Stimulated activated CD4-positive, alpha-beta T cell treated with anti-CD3 and anti-CD28 coated beads, TNF-alpha, amount 100 ng/mL, for 4 hours (primary cell): ENCODE results near the gene DDX1.

Experiments
- DNase-seq, 3 experiments: peaks; one replicate each; pipeline ENCODE4 v3.0.0-alpha.2; 2020; ENCODE audit warnings: low read depth in 3 of 3

Gene DDX1

DNA sequence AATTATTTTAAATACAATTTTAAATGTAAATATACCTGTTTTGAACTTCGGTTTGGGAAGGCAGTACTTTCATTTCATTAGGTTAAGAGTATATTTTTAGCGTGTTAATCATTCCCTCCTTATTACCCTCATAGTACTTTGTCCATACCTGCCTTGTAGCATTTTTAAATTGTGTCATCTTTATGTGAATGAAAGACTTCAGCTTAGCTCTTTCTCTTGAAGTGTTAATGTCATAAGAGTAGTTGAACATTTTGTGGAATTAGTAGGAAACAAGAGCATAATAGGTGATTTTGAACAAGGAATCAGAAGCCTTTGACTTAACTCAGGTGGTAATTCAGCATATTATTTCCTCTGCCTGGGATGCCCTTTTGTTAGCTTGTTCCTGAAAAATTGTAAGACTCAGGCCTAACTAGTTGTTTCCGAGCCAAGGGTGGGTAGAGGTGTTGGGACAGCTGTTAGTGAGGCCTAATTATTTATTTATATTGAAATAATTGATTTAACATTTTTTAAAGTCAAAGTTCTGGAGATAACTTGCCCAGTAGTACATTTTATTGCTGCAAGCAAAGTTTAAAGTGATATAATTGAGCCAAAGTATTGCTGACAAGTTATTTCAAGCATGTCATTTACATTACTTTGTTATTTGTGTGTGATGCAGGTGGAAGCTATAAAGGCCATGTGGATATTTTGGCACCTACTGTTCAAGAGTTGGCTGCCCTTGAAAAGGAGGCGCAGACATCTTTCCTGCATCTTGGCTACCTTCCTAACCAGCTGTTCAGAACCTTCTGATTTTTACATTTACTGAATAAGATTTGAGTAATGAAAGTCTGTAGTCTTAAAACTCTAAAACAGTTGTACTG, 38.7 kb downstream of the DDX1 start:
- no peak for DNase-seq

DNA sequence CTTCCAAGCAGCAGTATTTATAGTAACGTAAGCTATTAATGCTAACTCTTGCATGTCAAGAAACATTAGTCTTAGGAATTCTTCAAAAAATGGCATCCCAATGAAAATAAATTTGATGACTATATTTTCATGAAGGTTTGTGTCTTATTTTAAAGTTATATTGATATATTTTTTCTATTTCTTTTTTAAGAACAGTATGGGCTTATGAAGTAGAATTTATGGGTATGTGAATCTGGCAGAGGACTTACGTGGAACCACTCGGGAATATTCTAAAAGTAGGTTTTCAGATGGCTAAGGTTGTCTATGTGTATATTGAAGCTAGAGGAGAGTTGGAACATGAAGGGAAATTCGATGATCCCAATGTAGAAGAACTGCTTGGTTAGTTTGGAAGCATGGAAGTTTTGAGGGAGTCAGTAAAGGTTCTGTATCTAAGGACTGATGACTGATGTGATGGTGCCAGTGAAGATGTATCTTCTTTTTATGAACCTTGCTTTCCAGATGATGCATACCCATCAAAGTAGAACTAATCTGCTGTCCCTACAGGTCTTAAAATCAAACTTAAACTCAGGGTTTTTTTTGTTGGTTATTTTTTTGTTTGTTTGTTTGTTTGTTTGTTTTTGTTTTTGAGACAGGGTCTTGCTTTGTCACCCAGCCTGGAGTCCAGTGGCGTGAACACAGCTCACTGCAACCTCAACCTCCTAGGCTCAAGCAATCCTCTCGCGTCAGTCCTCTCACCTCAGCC, 39.5 kb downstream of the DDX1 start:
- no peak for DNase-seq

DNA sequence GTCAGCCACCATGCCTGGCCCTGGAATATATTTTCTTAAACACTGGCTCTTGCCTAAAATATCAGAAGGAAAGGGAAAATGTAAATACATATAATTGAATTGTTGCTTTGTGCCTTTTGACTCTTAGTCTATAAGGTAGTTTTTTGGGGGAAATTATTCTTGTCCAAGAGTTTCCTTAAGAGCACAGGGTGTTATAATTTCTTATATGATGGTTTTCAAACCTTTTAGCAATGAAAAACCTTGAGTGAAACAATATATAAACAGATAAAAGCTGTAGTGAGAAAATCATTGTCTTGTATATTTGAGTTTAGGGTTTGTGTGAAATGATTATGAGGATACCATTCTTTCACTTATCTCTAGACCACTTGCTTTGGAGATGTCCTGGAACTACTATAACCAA, 40.2 kb downstream of the DDX1 start:
- DNase-seq: no peak

DNA sequence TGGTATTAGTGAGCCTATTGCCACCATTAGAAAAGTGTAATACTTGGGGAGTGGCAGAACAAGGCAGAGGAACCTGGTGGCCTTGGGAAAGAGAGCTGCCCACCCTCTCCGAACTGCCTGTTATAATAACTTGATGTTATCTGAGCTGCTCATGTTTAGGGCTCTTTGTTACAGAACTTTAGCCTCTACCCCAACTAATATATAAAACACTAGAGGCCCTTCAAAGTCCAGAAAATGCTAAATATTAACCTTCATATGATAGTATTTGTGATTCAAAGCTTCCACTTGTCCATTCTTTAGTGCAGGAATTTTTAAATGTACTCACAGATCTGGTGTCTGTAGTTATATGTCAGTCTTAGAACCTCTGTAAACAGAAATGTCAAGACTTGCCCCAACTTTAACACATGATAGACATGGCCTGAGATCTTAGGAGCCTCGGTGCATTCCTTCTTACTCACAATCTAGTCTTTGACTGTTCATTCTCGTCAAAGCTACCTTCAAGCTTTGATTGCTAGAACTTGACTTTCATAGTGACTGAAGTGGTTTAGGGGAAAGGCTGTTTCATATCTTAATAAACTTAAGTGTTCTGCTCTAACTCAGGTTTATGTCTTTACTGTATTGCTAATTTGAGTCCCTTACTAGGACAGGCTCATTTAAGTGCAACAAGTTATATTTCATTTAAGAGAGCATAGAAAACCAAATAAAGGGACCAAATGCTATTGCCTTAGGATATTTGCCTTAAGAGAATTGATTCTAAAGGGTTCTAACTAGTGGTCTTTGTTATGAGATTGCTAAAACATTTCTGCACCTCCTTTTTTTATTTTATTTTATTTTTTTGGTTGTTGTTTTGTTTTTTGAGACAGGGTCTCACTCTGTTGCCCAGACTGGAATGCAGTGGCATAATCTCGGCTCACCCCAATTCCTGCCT, 41.6 kb downstream of the DDX1 start:
- no peak for DNase-seq

DNA sequence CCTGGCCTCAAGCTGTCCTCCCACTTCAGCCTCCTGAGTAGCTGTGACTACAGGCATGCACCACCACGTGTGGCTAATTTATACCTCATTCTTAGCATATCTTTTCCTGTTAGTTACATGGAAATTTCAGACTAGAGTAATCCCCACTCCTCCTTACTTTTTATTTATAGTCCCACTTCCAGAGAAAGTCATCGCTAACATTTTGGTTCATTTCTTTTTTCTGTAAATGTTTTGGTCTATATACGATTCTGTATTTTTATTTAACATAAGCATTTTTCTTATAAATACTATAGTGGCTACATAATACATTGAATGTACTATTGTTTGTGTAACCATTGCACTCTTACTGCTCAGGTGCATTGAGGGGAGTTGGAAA, 42.3 kb downstream of the DDX1 start:
- no peak for DNase-seq

DNA sequence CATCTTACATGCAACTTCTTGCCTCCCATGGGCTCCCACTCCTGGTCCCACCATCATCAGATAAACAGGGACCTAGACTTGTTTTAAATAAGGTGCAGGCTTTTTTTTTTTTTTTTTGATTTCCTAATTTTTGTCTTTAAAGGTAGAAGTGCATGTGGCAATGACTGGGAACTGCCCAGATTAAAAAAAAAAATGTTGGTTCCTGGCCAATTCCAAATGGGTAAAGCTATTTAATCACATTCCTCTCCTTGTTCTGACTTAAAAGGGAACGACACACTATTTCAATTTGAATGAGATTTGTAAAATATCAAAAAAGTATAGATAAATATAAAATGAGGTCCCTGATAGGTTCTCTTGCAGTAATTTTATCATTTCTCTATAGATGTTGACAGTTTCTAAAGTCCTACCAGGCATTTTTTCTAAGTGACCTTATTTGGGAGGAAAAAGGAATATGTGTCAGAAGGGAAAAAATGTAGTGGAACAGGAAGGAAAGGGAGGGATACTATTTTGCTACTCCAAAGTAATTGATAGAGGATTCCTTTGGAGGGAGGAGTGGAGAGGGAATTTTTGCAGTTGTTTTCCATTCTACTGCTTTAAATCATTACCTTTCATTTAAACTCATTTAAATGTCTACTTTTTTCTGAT, 43.3 kb downstream of the DDX1 start:
- no peak for DNase-seq

DNA sequence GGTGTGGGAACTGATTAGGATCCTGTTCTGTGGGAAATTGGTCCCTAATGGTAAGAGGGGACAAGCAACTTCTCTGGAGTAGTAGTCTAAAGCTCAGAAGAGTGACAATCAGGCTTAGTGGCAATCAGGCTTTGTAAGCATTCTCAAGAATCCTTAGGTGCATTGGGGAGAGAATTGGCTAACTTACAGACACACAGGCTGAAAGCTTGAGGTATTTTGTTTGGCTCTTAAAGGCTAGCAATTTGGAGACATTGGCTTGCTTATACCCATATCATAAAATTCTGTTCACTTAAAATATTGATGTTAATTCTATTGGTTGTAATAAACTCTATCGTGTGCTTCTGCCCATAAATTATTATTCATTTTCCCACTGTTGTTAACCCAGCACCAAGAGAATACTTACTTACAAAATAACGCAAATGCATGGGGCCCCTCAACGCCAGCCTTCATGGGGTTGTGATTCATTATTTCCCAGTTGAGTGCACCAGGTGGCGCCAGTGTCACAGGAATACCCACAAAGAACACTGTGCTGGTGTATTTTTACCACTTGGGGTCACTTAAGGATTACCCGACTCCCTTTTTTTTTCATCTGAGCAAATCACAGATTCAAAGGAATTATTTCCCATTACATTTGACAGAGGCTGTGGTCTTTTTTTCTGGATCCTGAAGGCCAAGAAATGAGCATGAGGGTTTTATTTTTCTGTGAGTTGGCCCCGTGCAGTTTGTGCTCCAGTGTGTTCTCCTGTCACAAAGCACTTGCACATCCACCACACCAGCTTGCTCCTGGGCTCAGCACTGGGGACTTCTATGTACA, 45.5 kb downstream of the DDX1 start:
- peak; percentile 27 to 31 (median 28) for DNase-seq

DNA sequence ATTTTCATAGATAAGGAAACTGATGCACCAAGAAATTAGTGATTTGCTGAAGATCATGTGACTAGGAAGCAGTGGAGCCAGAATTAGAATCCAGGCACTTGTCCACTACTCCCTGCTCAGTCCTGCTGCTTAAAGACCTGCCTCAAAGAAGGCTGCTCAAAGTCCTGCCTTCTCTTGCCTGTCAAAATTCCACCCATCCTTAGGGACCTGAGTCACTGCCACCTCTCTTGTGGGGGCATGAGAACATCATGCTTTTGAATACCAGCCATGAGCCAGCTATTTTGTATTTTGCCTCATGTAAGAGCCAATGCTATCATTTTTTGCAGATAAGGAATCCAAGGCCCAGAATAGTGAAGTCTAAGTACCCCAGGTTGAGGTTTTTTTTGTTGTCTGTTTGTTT, 47.1 kb downstream of the DDX1 start:
- DNase-seq: no peak

DNA sequence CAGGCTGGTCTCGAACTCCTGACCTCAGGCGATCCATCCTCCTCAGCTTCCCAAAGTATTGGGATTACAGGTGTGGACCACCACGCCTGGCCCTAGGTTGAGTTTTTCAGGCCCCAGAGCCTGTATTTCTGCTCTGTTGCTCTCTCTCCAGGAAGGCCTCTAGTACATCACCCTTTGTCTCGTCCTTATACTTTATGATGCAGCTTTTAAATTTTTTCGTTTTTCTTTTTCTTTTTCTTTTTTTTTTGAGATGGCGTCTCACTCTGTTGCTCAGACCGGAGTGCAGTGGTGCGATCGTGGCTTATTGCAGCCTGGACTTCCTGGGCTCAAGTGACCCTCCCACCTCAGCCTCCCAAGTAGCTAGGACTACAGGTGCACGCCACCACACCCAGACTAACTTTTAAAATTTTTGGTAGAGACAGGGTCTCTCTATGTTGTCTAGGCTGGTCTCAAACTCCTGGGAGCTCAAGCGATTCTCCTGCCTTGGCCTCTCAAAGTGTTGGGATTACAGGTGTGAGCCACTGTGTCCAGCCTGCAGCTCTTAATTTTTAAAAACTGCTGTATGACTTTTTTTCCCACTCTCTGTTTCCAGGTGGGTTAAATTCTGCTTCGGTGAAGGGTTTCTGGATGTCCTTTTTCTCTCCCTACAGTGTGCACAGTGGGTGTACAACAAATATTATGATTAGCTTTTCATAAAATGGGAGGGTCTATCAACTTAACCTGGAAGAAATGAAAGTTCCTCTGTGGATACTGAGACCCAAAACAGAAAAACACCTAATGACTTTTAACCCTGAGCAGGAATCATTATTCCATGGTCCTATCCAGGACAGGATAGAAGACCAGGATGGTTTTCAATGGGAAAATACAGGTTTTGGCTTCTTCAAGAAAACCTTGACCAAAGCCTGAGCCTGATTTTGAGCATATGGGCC, 47.9 kb downstream of the DDX1 start:
- no peak for DNase-seq

DNA sequence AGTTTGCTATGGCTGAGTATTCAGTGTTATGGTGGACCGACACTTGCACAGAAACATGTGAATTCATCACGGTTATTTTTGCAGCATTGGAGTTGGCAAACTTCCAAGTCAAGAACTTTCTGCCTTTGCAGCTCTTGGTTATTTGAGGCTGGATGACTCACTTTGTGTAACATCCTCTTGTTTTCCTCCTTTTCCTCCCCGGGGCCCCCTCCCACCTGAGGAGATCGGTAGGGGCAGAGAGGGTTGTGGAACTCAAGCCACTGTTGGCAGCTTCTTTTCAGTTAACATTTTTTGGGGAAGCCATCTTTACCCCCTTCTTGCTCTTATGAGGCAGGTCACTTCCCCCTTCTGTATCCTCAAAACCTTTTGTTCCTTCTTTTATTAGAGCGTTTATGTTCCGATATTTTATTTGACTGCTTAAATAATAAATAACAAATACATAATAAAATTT, 48.6 kb downstream of the DDX1 start:
- DNase-seq: no peak

DNA sequence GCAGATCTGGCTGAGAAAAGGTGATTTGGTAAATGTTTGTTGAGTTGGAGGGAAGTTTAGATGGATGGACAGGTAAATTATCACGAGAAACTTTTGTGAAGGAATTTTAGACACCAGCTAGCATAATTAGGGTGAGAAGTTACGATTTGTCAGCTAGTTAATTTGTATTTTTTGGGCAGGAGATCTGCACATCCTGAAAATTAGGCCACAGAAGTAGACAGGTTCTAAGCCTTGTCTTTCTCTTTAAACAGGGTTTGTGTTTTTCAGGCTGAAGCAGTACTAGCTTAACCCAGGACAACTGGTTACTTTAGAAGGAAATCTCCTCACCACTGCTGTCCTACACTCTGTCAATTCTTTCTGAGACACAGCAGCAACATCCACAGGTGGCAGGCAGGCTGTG, 49.1 kb downstream of the DDX1 start:
- DNase-seq: no peak

DNA sequence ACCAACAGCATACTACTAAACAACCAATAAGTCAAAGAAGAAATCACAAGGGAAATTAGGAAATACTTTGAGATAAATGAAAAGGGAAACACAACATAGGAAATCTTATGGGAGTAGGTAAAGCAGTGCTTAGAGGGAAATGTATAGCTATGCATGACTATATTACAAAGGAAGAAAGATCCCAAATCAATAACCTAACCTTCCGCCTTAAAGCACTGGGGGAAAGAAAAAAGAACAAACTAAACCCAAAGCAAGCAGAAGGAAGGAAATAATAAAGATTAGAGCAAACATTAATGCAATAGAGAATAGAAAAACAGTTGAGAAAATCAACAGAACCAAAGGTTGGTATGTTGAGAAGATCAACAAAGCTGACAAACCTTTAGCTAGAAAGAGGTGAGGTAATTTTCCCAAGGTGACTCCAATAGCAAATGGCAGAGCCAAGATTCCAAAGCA, 49.9 kb downstream of the DDX1 start:
- no peak for DNase-seq

DNA sequence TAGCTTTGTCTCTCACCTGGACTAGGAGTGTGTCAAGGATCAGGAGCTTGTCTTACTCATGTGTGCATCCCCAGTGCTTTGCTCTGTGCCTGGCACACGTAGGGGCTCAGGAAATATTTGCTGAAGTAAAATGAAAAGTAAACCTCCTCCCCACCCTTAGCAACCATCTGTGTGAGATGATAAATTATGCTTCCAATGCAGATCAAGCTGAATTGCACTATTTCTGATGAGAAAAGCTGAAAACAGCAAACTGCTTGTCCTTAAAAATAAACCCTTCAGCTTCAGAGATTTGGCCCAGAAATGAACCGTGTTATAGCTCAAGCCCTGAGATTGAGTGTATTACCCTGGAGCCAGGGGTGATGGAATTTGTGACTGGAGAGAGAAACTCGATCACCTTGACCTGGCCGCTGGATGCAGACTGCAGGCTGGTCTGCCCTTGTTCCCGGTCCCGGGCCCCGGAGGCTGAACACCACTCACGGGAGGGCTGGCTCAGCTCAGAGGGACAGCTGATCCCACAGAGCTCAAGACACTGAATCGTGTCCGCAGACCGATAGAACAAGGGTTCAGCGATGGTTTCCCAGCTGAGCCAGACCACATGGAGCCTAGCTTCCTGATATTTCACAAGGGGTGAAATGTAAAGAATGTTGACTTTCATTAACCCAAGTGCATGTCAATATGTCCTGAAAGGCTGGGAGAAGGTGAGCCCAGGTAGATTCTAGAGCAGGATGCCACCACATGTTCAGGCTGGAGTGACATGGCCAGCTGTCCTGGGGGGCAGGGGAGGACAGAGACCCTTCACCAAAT, 50.5 kb downstream of the DDX1 start:
- no peak for DNase-seq

DNA sequence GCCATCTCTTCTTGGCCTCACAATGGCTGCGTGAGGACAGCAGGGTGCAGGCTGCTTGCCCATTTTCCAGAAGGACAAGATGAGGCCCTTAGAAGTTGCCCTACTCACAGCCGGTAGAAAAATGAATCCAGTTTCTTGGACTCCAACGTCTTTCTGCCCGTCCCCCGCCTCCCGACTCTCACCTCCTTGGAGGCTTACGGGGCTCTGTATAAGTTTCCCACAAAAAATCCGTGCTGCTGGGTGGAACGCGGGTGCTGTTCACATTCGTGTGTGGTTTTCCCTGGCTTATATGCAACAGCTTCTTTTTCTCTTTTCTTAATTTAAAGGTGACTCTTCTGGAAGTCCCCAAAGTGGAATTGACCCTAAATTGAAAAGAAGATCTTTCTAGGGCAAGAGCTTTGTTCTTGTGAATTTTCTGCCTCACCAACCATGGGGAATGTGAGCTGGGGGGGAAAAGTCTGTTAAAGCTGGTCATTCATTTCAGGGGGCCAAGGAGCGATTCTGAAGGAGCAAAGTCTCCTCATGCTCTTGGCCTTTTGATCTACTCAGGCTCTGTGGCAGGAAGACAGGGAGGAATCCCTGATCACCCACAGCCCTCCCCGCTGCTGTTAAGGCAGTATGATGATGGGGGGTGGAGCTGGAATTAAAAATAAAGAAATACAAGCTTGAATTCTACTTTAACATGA, 51.3 kb downstream of the DDX1 start:
- no peak for DNase-seq

DNA sequence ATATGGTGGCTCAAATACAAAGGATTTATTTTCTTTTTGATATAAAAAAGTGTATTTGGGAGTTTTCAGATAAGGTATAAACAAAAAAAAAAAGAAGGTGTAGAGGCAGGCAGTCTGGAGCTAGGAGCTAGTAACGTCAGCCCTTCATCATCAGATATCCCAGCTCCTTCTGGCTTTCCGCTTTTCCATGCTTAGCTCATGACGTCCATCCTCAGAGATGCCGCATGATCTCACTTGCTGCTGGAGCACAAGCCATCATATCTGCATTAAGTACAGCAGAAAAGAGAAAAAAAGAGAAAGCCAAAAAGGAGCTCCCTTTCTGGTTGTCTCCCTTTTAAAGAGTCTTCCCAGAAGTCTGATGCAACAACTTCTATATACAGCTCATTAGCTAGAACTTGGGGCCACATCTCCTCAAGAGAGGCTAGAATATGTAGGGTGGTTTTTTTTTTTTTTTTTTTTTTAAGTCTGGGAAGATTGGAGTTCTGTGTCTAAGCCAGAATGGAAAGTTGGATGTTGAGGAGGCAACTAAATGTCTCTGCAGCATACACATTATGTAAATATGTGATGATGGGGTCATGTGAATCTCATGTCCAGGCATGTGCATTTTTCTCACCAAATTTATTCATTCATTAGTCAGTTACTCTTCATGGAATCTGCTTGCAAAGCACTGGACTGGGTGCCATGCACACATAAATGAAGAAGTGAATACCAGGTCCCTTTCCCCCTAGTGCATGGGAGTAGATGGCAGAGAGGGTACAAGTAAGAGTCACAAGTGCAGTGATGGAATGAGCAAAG, 52.3 kb downstream of the DDX1 start:
- no peak for DNase-seq

DNA sequence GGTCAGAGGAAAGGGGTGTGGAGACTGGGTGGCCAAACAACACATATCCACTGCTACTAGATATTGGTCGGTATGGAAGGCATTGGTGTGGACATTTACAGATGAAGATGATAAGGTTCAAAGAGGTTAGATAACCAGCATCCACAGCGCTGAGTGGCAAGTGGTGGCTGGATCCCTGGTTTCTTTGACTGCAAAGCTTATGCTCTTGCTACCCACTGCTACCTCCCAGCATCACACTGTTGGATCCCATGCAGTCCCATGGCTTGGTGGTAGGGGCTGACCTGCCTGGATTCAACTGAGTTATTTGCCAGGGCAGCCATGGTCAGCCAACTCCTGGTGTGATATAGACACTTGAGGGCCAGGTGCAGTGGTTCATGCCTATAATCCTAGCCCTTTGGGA, 53.6 kb downstream of the DDX1 start:
- no peak for DNase-seq

DNA sequence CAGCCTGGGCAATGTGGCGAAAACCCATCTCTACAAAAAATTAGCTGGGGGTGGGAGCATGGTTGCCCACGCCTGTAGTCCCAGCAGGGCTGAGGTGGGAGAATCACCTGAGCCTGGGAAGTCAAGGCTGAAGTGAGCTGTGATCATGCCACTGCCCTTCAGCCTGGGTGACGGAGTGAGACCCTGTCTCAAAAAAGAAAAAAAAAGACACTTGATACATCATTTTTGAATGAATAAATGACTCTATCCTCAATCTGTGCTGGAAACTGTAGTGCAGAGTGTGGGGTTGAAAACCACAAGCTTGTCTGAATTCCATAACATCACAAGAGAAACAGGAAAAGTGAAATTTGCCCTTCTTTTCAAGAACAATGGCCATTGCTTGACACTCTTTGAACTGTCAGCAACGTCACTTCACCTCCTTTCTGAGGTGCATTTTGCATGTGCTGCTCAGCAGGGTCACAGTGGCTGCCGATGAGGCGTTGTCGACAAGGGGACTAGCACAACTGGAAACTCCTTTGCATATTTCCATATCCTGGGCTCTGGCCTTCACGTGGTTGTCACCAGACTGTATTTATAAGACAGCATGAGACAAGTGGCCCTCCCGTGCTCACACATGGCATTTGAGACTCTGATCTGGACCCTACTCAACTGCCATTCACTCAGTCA, 54.2 kb downstream of the DDX1 start:
- DNase-seq: no peak
